ENCODE results near the gene DHRS7.

The DHRS7 gene

GRCh38 chr14:60184146-60184904 lies 19.1 kb upstream of the DHRS7 start:
- peak; percentile 89 for DNase-seq

DNA sequence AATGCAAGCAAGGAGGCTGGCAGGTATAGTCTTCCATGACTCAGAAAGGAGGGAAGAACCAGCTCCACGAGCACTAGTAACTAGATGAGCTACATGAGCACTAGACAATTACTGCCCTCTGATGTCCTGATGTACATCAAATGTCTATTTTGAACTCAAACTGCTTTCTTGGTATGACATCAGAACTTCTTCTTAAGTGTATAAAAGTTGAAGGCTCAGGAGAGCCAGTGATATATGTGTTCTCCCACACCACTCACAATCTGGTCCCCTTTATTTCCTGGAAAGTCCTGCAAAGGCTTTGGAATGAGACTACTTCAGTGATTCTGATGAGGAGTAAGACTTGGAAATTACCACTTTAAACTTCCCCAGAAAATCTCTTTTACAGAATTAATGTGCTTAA lies 18.5 kb upstream of the DHRS7 start:
- DNase-seq, result peak; percentile 41

DNA sequence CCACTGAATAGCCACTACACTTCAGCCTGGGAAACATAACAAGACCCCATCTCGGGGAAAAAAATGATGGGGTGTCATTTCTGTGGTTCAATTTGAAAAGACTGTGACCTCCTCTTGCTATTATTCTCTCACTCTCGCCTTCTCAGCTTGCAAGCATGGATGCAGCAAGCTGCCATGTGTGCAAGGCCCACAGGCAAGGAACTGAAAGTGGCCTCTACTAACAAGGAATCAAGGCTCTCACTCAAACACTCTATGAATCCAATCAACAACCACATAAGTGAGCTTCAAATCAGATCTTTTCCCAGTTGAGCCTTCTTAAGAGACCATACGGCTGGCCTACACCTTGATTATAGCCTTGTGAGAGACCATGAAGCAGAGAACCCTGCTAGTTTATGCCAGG lies 17.9 kb upstream of the DHRS7 start:
- no peak for DNase-seq

GRCh38 chr14:60179431-60179869 lies 14.3 kb upstream of the DHRS7 start:
- DNase-seq, result no peak

- no peak for DNase-seq
Observed at GRCh38 chr14:60178820-60179219, 13.6 kb upstream of the DHRS7 start.

GRCh38 chr14:60178164-60178563 lies 13.0 kb upstream of the DHRS7 start:
- DNase-seq, result no peak

DNA sequence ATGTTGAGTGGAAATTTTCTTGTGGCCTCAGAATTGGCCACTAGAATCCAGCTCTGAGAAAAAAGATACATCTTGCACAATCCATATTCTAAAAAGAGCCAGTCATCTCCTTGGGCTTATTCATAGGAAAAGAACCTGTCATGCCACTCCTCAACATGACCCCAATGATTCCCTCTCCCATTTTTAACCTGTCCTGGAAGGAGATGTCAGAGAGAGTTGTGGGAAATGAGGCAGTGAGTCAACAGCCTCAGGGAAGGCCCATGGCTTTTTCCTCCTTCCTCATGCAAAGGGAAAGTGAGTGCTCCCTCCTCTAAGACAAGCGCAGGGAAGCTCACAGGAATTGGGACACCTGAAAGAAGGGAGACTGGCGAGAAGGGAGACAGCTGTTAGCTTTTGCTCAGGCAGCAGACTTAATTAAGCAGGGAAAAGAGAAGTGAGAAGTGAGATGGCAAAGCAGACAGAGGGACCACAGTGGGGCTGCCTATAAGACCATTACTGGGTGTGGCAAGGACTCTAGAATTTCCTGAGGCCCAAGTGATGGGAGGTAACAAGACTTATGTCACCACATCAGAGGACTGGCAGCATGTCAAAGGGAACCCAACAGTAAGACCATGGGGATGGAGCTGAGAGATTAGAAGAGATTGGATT lies 10.2 kb upstream of the DHRS7 start:
- no peak for DNase-seq

DNA sequence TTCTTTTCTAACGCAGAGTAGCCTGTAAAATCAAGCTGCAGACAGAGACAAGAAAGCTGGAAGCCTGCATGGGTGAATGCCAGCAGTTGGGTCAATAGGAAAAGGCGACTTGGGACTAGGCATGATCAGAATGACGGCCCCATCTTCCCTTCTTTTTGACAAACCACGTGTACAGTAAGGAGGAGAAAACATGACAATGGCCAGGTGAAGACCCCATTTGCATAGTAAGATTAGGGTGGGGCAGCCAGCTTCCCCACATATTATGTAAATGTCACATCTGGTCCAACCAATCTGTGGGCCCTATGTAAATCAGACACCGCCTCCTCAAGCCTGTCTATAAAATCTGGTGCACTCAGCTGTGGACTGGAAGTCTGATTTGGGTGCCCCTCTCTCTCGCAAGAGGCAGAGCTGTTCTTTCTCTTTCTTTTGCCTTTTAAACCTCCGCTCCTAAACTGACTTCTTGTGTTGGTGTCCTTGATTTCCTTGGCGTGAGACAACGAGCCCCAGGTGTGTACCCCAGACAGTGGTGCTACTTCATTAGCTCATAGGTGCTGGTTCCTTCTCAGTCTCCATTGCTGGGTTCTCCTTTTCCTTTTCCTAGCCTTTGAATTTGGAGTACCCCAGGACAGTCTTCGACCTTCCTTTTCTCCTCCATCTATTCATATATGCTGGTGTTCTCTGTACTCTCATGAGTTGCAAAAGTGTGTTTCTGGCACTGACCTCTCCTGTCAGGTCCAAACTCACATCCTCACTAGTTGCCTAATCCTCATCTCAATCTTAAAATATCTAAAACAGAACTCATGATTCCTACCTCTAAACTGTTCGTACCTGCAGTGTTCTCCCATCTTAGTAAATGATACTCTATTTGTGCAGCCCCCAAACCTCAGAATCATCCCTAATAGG lies 9.4 kb upstream of the DHRS7 start:
- no peak for DNase-seq

- DNase-seq, result no peak
Observed at GRCh38 chr14:60171690-60172089, 6.5 kb upstream of the DHRS7 start.

- DNase-seq, result no peak
Observed at GRCh38 chr14:60170948-60171347, 5.8 kb upstream of the DHRS7 start.

GRCh38 chr14:60169722-60170121 lies 4.5 kb upstream of the DHRS7 start:
- no peak for DNase-seq

- no peak for DNase-seq
Observed at GRCh38 chr14:60166142-60166541, 944 bp upstream of the DHRS7 start.

GRCh38 chr14:60165547-60165876 lies 314 bp upstream of the DHRS7 start:
- no peak for DNase-seq

GRCh38 chr14:60164404-60164711 lies 840 bp downstream of the DHRS7 start:
- DNase-seq, result peak; percentile 80

DNA sequence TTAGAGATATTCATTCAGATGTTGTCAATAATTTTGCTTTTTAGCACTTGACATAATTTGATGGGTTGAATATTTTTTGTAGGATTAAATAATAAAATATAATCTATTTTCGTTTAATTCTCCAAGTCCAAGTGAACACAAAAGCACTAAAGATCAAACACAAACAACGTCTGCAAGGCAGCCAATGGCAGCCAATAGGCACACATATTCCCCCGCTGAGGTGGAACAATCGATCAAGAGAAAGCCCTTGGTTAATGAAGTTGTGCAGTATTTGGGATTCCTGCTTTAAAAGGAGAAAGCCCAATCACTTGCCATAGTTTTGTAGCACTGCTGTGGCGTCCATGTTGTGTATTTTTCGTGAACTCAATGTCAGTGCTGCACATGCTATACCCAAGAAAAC lies 1.5 kb downstream of the DHRS7 start:
- no peak for DNase-seq

GRCh38 chr14:60161196-60162107 lies 3.7 kb downstream of the DHRS7 start:
- DNase-seq, result no peak

DNA sequence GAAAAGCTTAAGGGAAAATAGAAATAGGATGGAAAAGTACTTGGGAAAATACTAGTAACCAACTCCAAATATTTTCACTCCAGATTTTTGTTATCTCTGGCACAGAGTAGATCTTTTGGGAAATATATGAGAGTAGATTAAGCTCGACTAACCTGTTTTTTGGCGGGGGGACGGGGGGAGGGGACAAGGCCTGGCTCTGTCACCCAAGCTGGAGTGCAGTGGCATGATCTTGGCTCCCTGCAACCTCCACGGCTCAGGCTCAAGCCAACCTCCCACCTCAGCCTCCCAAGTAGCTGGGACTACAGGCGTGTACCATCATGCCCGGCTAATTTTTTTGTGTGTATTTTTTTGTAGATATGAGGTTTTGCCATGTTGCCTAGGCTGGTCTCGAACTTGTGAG lies 4.8 kb downstream of the DHRS7 start:
- DNase-seq, result no peak

- no peak for DNase-seq
Observed at GRCh38 chr14:60154671-60155070, 10.5 kb downstream of the DHRS7 start.

GRCh38 chr14:60153991-60154390 lies 11.2 kb downstream of the DHRS7 start:
- no peak for DNase-seq

GRCh38 chr14:60151715-60152114 lies 13.5 kb downstream of the DHRS7 start:
- DNase-seq, result peak; percentile 84

- DNase-seq, result no peak
Observed at GRCh38 chr14:60134702-60135101, 30.5 kb downstream of the DHRS7 start.

GRCh38 chr14:60133487-60133886 lies 31.7 kb downstream of the DHRS7 start:
- no peak for DNase-seq

- DNase-seq, result no peak
Observed at GRCh38 chr14:60125918-60126317, 39.3 kb downstream of the DHRS7 start.

All from hematopoietic multipotent progenitor cell treated with erythropoietin and hydrocortisone succinate and interleukin-3 and kit ligand, for 8 days (in vitro differentiated cells).